SK-N-SH (cell line): Measurements from ENCODE around the gene KMO. TPM values are rescaled to one million over a fixed set of nuclear protein-coding genes. Genes with fewer than 3 reads are reported as not detected.

Source experiments
- CTCF ChIA-PET: fragments of 300-600, 350-600 bp; formaldehyde crosslinking; extraction: SDS; loops from one replicate; lab custom pipeline; 2021; lab: Yijun Ruan, JAX
- POLR2A ChIA-PET: fragments of 350-600 bp; sonication (Branson Sonifier 250); formaldehyde crosslinking; extraction: SDS; loops from one replicate; lab custom pipeline; 2020; ENCODE audit warnings: antibody characterized with exemption, inconsistent platforms; lab: Yijun Ruan, JAX
- DNase-seq: peaks from one replicate; pipeline ENCODE4 v3.0.0; 2012
- H2AFZ ChIP-seq: fragments of 200-600 bp; sonication (generic); 2 replicates; pipeline ENCODE4 v1.8.1; 2016; ENCODE audit warnings: antibody characterized with exemption, mild to moderate bottlenecking, low read depth
- H3F3A ChIP-seq: fragments of 200-600 bp; sonication (generic); replicated peaks from 2 replicates; pipeline ENCODE3; 2016; ENCODE audit warnings: antibody characterized with exemption, mild to moderate bottlenecking; ENCODE audit not compliant: insufficient read depth
- H3K27ac ChIP-seq, 2 experiments: fragments of 200-500 bp in 1 of 2; fragments of 200-600 bp in 1 of 2; sonication (Bioruptor generic) in 1 of 2; sonication (generic), shearing (Covaris generic) in 1 of 2; 2 replicates each; pipeline versions ENCODE4 v1.5.1 to v1.6.1; 2014 to 2016; ENCODE audit warnings: low read depth in 2 of 2, inconsistent platforms in 1 of 2, low read length in 1 of 2, mild to moderate bottlenecking in 1 of 2, mixed read lengths in 1 of 2
- H3K27me3 ChIP-seq: fragments of 200-600 bp; sonication (generic), shearing (Covaris generic); 2 replicates; pipeline ENCODE4 v1.6.1; 2016; ENCODE audit warnings: mixed run types; ENCODE audit not compliant: insufficient read depth
- H3K36me3 ChIP-seq, 2 experiments: fragments of 200-500 bp in 1 of 2; fragments of 200-600 bp in 1 of 2; sonication (Bioruptor generic) in 1 of 2; sonication (generic) in 1 of 2; replicated peaks in 1 of 2; 2 replicates each; pipeline versions ENCODE3 to v1.5.1; 2014 to 2016; ENCODE audit warnings: low read length in 1 of 2, mild to moderate bottlenecking in 1 of 2; ENCODE audit not compliant: insufficient read depth in 2 of 2, control insufficient read depth in 1 of 2
- H3K4me1 ChIP-seq, 2 experiments: fragments of 200-500 bp in 1 of 2; fragments of 200-600 bp in 1 of 2; sonication (Bioruptor generic) in 1 of 2; sonication (generic), shearing (Covaris generic) in 1 of 2; 2 replicates each; pipeline versions ENCODE4 v1.5.1 to v1.6.1; 2014 to 2016; ENCODE audit warnings: low read depth in 1 of 2, low read length in 1 of 2, mixed run types in 1 of 2; ENCODE audit not compliant: insufficient read depth in 2 of 2, control insufficient read depth in 1 of 2
- H3K4me2 ChIP-seq: fragments of 200-600 bp; sonication (generic), shearing (Covaris generic); 2 replicates; pipeline ENCODE4 v1.6.1; 2017; ENCODE audit warnings: mixed run types
- H3K4me3 ChIP-seq, 2 experiments: fragments of 200-500 bp in 1 of 2; fragments of 200-600 bp in 1 of 2; sonication (Bioruptor generic) in 1 of 2; sonication (generic), shearing (Covaris generic) in 1 of 2; 2 replicates each; pipeline versions ENCODE4 v1.5.1 to v1.8.1; 2014 to 2016; ENCODE audit warnings: low read depth in 2 of 2, inconsistent platforms in 1 of 2, low read length in 1 of 2, mild to moderate bottlenecking in 1 of 2, mixed read lengths in 1 of 2, moderate library complexity in 1 of 2
- H3K79me2 ChIP-seq: fragments of 200-600 bp; sonication (generic); 2 replicates; pipeline ENCODE4 v1.8.1; 2017; ENCODE audit warnings: mild to moderate bottlenecking; ENCODE audit not compliant: insufficient read depth
- H3K9ac ChIP-seq: fragments of 200-600 bp; sonication (generic); 2 replicates; pipeline ENCODE4 v1.6.1; 2017; ENCODE audit warnings: mixed run types
- H3K9me2 ChIP-seq: fragments of 200-600 bp; sonication (generic); 2 replicates; pipeline ENCODE4 v1.6.1; 2017; ENCODE audit warnings: mixed run types
- H3K9me3 ChIP-seq: fragments of 200-600 bp; sonication (generic); 2 replicates; pipeline ENCODE4 v1.6.1; 2017; ENCODE audit warnings: mixed run types, mild to moderate bottlenecking, moderate library complexity
- H4K20me1 ChIP-seq: fragments of 200-600 bp; sonication (generic); 2 replicates; pipeline ENCODE4 v1.6.1; 2017; ENCODE audit warnings: mild to moderate bottlenecking, mixed run types; ENCODE audit not compliant: insufficient read depth
- CTCF ChIP-seq: fragments of 200-600 bp; sonication (generic); IDR thresholded peaks from 2 replicates; pipeline ENCODE4 v1.6.1; 2017; ENCODE audit warnings: antibody characterized with exemption, mild to moderate bottlenecking, moderate library complexity
- FOXJ3 ChIP-seq: sonication (generic); formaldehyde crosslinking; IDR thresholded peaks from 2 replicates; pipeline ENCODE4 v1.5.1; 2020; ENCODE audit warnings: mild to moderate bottlenecking, missing genetic modification reagents
- GABPA ChIP-seq: IDR thresholded peaks from 2 replicates; pipeline ENCODE4 v1.4.0; 2012; ENCODE audit warnings: low read depth, mild to moderate bottlenecking
- MXI1 ChIP-seq: IDR thresholded peaks from 2 replicates; pipeline ENCODE4 v1.6.1; 2012; ENCODE audit warnings: mild to moderate bottlenecking, low read depth, low read length, improper control_type of control experiment
- PBX3 ChIP-seq: IDR thresholded peaks from 2 replicates; pipeline ENCODE4; 2012
- POLR2AphosphoS5 ChIP-seq: IDR thresholded peaks from 2 replicates; pipeline ENCODE4 v1.6.1; 2012; ENCODE audit warnings: low read depth, low read length
- RCOR1 ChIP-seq: fragments of 150-350 bp; IDR thresholded peaks from 2 replicates; pipeline ENCODE4 v1.6.1; 2017; ENCODE audit warnings: antibody characterized with exemption, low read length
- REST ChIP-seq: IDR thresholded peaks from 2 replicates; pipeline ENCODE4 v1.6.1; 2012; ENCODE audit warnings: mild to moderate bottlenecking, low read depth, low read length, moderate library complexity
- RFX5 ChIP-seq: IDR thresholded peaks from 2 replicates; pipeline ENCODE4 v1.6.1; 2012; ENCODE audit warnings: mild to moderate bottlenecking, improper control_type of control experiment, low read length
- TCF12 ChIP-seq: IDR thresholded peaks from 2 replicates; pipeline ENCODE4 v1.4.0; 2012
- USF1 ChIP-seq: IDR thresholded peaks from 2 replicates; pipeline ENCODE4 v1.4.0; 2012; ENCODE audit warnings: low read depth, borderline replicate concordance
- WGBS: methylation state at CpG from one replicate; pipeline ENCODE4 v1.1.6; 2017; ENCODE audit warnings: low lambda C conversion rate; 5-methylcytosine and 5-hydroxymethylcytosine counted together
- polyA plus RNA-seq, 3 experiments: library from polyadenylated mRNA; depleted of rRNA; stranded (reverse); fragments of >200 nt; gene quantifications; 2 replicates each; pipeline ENCODE4 v1.2.3, GENCODE V29; 2012

KMO gene
- not detected in 2 replicates for polyA plus RNA-seq (2012; rRNA removed)
- under 0.01 and 0.01 TPM in 2 replicates for polyA plus RNA-seq (2012; cell fraction: cytosol; rRNA removed)
- polyA plus RNA-seq (2012; cell fraction: nucleus; rRNA removed), result 0.01 TPM in 1 of 2 replicates, not detected in the other

- ChIA-PET POLR2A (no interaction called here), CTCF (interaction anchor here (0.9 to 1.5 kb wide), 7 partner anchors 9 to 644 kb away, joined by 3 to 7 read pairs (median 3); no protein-coding TSS in a partner anchor)
- H3K79me2 ChIP-seq, result no peaks in the 10 kb centered on the region
- H3K9me2 ChIP-seq, result no peaks in the 10 kb centered on the region
- H4K20me1 ChIP-seq, result no peaks in the 10 kb centered on the region
- H3K4me1 ChIP-seq, result no peaks in the 10 kb centered on the region; a peak in 1 of 4 replicates
- no peak within 1 kb of the TSS for H3K9ac ChIP-seq
- DNase-seq, result no peak
- no peaks in the 10 kb centered on the region for H3F3A ChIP-seq
- H3K4me3 ChIP-seq, result peak within 1 kb of the TSS; percentile 28 to 30; a peak in 2 of 4 replicates
- TF ChIP-seq MXI1 (no peak), CTCF (no peak), REST (no peak), RCOR1 (no peak), PBX3 (no peak), POLR2AphosphoS5 (no peak), RFX5 (no peak), GABPA (no peak), TCF12 (no peak), USF1 (no peak), FOXJ3 (CRISPR knock-in tag) (no peak)
- WGBS, result 39% methylated on average over 1 of the region's 1 CpG
- H3K27ac ChIP-seq, result no peak within 1 kb of the TSS
- H3K4me2 ChIP-seq, result peak within 1 kb of the TSS; percentile 50
- H3K36me3 ChIP-seq, result no peaks in the 10 kb centered on the region
- no peaks in the 10 kb centered on the region for H3K9me3 ChIP-seq
- H2AFZ ChIP-seq, result peak within 1 kb of the TSS; percentile 59
- H3K27me3 ChIP-seq, result no peaks in the 10 kb centered on the region
Measured at GRCh38 chr1:241532162-241532531, at the start of gene KMO. TSS of gene KMO (plus strand) at chr1:241532378. CDS start at chr1:241532445, 67 bp downstream.
